ENCODE data around the gene GSN. TPM values are rescaled to one million over a fixed set of nuclear protein-coding genes. Genes with fewer than 3 reads are reported as not detected.
A peak's percentile ranks its signal among the peaks of the same experiment; 100 is the strongest.

GSN gene
- total RNA-seq, 1 donor from 2014 or later = 758 TPM

- no peak for DNase-seq
- peak overlapping the region; percentile 87 for H3K4me3 ChIP-seq
- peaks cover 100% of the 10 kb centered on the region for H3K4me1 ChIP-seq
- no peaks in the 10 kb centered on the region for H3K9me3 ChIP-seq (replicated peaks)
- intact Hi-C loops (cut with micrococcal nuclease) = no loop called here
- H3K27ac ChIP-seq (replicated peaks) = peak overlapping the region; percentile 98
- TF ChIP-seq CTCF (IDR thresholded peaks at IDR 0.05; ENCODE audit: borderline replicate concordance) = no peak
- H3K36me3 ChIP-seq = peaks cover 15% of the 10 kb centered on the region
- H3K27me3 ChIP-seq (ENCODE audit: low read depth) = no peaks in the 10 kb centered on the region
These were observed 96.9 kb downstream of the GSN start for GRCh38 chr9:121364886-121365285.

GRCh38 chr9:121365564-121365963 is 97.6 kb downstream of the GSN start:
- Histone ChIP-seq H3K27ac (replicated peaks) (peak overlapping the region; percentile 98), H3K4me1 (peaks cover 97% of the 10 kb centered on the region), H3K27me3 (ENCODE audit: low read depth) (no peaks in the 10 kb centered on the region), H3K36me3 (peaks cover 15% of the 10 kb centered on the region), H3K4me3 (peak overlapping the region; percentile 87), H3K9me3 (replicated peaks) (no peaks in the 10 kb centered on the region)
- no peak for TF ChIP-seq CTCF (IDR thresholded peaks at IDR 0.05; ENCODE audit: borderline replicate concordance)
- DNase-seq = no peak
- intact Hi-C loops (cut with micrococcal nuclease) = no loop called here

- Histone ChIP-seq H3K9me3 (replicated peaks) (no peaks in the 10 kb centered on the region), H3K36me3 (peaks cover 15% of the 10 kb centered on the region), H3K4me3 (peak overlapping the region; percentile 87), H3K27ac (replicated peaks) (peak overlapping the region; percentile 98), H3K27me3 (ENCODE audit: low read depth) (no peaks in the 10 kb centered on the region), H3K4me1 (peaks cover 97% of the 10 kb centered on the region)
- DNase-seq = no peak
- intact Hi-C loops (cut with micrococcal nuclease) = no loop called here
- no peak for TF ChIP-seq CTCF (IDR thresholded peaks at IDR 0.05; ENCODE audit: borderline replicate concordance)
These were observed 98.7 kb downstream of the GSN start for GRCh38 chr9:121366611-121367192.

- H3K4me1 ChIP-seq = peaks cover 97% of the 10 kb centered on the region
- peak overlapping the region; percentile 98 for H3K27ac ChIP-seq (replicated peaks)
- peaks cover 15% of the 10 kb centered on the region for H3K36me3 ChIP-seq
- H3K27me3 ChIP-seq (ENCODE audit: low read depth) = no peaks in the 10 kb centered on the region
- no peaks in the 10 kb centered on the region for H3K9me3 ChIP-seq (replicated peaks)
- no peak for DNase-seq
- intact Hi-C loops (cut with micrococcal nuclease) = no loop called here
- H3K4me3 ChIP-seq = peak overlapping the region; percentile 87
- TF ChIP-seq CTCF (IDR thresholded peaks at IDR 0.05; ENCODE audit: borderline replicate concordance) = no peak
These were observed 99.6 kb downstream of the GSN start for GRCh38 chr9:121367306-121368137.

GRCh38 chr9:121368138-121368522 is 100.2 kb downstream of the GSN start:
- peak overlapping the region; percentile 98 for H3K27ac ChIP-seq (replicated peaks)
- TF ChIP-seq CTCF (IDR thresholded peaks at IDR 0.05; ENCODE audit: borderline replicate concordance) = no peak
- intact Hi-C loops (cut with micrococcal nuclease) = no loop called here

More at GRCh38 chr9:121368138-121368522, 100.2 kb downstream of the GSN start:
- Histone ChIP-seq H3K36me3 (peaks cover 15% of the 10 kb centered on the region), H3K4me1 (peaks cover 97% of the 10 kb centered on the region), H3K27me3 (ENCODE audit: low read depth) (no peaks in the 10 kb centered on the region), H3K4me3 (peak overlapping the region; percentile 87), H3K9me3 (replicated peaks) (no peaks in the 10 kb centered on the region)
- no peak for DNase-seq
